IPS-NIHi7 (cell line): Measurements from ENCODE around the gene PDE9A.

ENCODE experiments used
- DNase-seq: peaks from one replicate; pipeline ENCODE4 v3.0.0; 2012; ENCODE audit warnings: mixed read lengths; ENCODE audit errors: extremely low spot score

The PDE9A gene

DNA sequence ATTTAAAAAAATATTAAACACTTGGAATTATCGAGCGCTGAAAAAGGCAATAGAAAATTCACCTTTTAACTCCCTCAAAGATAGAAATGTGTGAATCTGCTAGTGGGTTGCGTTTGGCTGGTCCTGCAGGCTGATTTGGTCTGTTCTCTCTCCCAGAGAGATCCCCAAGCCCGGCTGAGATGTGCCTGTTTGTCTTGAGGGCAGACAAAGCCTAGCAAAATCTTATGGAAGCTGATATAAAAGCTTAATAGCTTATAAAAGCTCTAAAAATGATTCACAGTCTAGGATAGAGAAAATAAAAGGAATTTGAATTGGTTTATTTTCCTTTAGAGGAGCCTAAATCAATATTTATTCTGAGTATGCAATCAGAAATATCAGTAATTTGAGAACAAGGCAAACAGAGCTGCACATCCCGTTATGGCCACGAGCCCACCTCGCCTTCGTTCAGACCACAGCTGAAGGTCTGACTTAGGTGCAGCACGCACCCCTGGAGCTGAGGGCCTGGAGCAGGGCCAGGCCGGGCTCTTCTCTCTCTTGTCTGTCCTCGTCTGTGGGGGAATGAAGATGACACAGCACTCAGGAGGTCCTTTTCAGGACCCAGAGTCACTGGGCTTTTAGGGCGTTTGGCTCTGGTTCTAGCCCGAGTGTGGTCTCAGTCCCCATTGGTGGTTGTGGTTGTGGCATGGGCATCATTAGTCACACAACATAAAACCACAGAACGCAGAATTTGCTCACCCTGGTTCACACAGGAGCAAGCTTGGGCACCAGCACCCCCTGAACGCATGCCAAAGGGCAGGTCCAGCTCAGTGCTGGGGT, 18.6 kb downstream of the PDE9A start:
- DNase-seq = no peak

DNA sequence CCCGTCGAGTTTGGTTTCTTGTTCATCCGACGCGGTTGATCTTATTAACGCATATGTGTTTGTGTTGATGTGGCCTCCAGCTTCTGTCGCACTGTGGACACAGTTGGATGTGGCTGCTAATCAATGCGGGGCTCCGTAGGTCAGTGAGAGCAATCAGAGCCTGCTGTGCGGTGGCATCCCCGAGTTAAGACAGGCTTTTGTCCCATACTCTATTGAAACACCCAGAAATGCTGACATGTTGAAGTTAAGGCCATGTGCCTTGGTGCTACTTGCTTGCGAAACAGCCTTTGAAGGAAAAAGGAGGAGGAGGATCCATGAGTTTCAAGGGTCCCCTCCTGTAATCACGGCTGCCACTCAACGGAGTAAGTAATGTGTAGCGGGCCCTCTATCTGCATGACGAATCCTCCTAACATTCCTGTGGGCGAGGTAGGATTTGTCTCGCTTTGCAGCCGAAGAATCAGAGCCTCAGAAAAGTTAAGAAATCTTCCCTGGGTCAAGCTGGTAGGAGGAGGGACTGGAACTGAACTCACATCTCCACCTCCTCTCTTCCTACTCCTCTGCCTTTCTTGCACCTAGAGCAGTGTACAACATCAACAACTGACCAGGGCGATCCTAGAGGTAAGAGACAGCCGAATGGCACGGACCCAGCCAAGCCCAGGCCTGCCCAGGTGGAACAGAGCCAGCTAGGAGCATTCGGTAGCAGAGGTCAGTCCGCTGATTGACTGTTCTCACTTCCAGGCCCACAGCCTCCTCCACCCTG, 19.5 kb downstream of the PDE9A start:
- DNase-seq = no peak

DNA sequence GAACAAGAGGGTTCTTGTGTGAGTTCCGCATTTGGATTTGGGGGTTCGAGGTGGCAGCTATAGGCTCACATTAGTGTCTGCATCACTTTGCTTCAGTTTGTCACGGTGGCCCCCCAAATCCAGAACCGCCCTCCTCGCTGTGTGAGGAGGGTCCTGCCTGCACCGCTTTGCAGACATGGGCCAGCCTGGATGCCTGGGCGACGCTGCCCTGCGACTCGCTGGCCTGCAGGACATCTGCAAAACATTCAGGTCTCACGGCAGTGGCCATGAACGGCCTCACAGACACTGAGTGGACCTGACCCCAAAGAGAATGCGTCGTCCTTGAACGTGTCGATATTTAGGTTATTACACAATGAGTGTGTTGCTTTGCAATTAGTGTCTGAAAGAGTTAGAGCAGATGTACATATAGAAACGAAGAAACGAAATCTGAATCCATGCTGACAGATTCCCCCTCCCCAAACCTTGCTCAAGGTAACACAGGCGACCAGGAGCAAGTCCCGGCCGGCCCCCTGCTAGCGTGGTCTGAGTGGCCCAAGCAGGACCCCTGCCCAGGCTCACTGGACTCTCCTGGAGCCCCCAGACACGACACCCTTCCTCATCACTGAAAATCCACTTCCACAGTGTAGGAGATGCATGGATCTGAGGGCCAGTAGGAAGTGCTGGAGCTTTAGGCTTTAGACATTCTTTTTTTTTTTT, 20.4 kb downstream of the PDE9A start:
- no peak for DNase-seq

DNA sequence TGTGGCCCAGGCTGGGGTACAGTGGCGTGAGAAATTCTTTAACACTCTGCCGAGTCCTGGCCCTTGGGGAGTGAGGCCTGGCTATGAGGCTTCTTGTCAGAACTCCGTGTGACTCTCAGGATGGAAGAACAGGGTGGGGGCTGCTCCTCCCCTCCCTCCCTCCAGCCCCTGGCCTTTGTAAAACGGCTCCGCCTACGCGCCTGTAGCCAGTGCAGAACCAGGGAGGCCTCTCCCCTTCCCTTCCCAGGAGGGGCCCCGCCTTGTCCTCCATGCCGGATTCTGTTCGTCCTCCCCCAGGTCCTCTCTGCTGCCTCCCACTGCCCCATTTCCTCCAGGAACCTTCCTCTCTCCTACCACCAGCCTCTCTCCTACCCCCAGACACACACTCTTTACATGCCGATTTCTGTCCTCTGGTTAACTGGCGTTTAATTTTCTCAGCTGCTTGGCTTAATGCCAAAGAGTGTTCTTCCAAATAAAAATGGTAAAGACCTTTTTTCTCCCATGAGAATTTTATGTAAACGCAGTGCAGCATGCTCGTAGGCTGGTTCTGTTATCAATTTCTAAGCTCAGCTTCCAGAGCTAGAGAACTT, 21.0 kb downstream of the PDE9A start:
- peak; percentile 91 for DNase-seq

DNA sequence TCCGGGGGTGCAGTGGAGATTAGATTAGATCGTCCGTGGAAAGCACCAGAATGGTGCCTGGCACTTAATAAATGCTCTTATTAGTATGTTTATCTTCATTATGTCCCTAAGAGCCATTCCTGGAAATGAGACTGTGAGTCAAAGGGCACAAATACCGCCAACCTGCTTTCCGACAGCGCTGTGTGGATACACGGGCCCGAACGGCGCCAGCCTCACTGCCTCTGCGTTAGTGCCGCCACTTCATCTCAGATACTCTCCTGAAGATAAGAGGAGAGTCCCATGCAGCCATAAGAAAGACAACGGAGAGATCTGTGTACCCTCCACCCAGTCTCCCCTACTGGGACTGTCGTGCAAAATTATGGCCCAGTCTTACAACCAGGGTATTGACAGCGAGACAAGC, 22.0 kb downstream of the PDE9A start:
- DNase-seq = no peak

DNA sequence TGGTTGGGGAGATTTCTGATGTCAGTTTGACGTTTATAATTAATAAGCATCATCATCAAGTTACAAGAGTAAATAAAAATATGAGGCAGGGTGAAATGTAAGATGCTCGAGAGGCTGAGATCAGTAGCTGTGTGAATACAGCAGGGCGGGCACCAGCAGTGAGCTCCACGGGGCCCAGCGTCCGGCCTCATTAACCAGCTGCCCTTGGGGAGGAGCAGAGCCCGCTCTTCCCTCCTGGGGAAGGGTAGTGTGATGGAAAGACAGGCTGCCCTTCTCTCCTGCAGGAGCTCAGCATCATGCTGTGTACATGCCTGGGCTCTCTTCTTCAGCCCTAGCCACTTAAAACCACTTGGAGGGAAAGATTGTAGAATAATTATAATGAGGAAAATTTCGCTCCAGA, 23.4 kb downstream of the PDE9A start:
- no peak for DNase-seq

DNA sequence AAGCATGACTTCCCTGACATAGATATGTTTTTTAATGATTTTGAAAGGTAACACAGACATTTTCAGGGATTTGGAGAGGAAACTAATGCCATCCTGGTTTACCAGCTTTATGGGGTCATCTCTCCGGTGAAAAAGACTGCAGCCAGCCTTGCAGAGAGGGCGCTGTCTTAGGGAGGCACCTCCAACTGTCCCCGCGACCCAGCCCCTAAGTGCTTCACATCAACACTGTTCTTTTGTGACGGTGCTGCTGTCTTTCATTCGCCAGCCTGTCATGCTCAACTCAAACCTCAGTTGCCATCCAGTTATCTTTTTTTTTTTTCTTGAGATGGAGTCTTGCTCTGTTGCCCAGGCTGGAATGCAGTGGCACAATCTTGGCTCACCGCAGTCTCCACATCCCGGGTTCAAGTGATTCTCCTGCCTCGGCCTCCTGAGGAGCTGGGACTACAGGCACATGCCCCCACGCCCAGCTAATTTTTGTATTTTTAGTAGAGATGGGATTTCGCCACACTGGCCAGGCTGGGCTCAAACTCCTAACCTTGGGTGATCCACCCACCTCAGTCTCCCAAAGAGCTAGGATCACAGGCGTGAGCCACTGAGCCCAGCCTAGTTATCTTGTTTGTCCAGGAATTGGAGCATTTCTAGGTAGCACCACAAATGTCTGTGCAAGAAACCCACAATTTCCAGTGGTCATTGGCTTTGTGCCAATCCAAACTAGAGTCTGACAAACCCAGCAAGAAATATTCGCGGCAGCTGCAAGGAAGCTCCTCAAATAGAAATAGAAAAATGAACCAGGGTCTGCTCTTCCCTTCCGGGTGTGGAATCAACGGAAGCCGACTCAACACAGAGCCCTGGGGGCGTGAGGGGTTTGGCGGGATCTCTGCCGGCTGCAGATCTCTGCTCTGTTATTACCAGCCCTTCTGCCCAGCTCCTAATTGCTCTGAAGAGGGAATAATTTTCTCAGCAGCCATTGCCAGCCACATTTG, 24.2 kb downstream of the PDE9A start:
- DNase-seq = no peak

DNA sequence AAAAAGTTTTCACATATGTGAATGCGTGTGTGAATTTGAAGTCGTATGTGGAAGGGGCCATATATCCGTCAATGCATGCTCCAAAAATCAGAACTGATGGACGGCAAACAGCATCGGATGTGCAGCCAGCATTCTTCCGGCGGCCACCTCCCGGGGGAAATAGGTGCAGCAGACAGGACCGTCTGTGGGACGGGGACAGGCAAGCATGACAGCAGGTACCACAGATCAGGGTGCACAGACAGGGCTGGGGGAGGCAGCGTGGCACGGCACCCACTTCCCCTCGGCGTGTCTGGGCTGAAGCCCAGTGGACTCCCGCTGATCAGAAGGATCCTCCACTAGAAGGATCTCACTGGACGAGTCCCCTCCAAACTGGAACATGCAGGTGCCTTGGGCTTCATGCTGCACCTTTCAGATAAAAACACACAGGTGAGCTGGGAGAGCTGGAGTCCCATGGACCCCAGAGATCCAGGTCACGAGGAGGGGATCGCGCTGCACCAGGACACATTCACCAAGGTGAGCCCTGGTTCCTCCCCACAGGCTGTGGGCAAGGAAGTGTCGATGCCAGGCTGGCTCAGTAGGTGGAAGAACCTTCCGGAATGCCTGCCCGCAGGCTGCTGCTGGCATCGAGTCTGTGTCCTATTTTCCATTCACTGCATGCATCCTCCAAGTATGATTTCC, 25.3 kb downstream of the PDE9A start:
- DNase-seq = no peak

DNA sequence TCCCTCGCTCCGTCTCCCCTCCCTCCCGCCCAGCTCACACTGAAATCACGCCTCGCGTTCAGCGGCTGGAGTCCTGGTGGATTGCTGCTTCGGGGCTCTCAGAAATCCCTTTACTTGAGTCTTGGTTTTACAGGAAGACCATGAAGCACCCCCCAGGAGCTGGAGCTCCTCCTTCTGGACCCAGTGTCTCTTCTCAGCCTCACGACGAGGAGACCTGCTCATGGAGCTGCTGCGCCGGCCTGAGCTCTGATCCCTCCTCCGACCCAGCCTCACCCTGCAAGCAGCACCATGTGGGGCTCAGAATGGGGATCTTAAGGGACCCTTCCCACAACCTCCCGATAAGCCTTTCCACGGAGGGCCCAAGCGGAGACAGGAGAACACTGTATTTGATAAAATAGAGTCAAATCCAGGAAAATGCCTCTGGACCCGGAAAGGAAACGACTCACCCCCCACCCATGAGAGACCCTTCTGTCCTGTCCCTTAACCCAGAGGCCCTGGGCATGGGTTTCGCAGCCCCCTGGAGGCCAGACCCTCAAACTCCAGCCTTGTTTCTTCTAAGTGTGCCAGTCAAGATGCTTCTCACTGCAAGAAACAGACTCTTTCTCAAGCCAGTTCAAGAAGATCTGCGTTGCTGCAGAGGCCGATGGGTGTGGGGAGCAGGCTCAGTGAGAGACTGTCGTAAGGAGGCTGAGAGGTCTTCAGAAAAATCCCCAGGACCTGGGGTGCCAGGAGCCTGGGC, 26.1 kb downstream of the PDE9A start:
- DNase-seq = peak; percentile 59

DNA sequence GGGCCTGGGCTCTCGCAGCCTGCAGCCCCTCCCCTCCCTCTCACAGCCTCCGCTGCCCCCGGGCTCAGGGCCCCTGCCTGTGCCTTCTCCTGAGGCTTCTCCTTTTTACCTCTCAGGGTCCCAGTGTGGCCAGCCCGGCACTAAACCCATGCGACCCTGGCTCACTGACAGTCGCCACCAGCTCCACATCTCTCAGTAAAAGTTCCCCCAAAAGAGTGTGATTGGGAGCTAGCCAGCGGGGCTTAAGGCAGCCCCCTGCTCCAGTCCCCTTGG, 26.6 kb downstream of the PDE9A start:
- no peak for DNase-seq

DNA sequence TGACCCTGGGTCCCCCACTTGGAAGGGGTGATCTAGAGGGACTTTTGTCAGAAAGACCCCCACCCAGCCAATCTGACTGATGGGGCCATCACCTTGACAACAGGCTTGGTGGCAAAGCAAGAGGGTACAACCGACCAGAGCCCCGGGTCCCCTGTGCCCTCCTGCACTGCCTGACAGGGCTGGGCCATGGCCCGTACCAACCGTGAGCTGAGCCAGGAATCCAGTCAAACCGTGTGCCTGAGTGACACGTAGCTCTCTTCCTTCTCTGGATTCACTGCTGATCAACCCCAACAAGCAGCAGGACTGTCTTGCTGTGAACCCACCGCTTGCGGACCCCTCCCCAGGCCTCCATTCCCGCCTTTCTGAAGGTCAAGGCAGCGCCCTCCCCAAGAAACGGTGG, 27.0 kb downstream of the PDE9A start:
- no peak for DNase-seq

DNA sequence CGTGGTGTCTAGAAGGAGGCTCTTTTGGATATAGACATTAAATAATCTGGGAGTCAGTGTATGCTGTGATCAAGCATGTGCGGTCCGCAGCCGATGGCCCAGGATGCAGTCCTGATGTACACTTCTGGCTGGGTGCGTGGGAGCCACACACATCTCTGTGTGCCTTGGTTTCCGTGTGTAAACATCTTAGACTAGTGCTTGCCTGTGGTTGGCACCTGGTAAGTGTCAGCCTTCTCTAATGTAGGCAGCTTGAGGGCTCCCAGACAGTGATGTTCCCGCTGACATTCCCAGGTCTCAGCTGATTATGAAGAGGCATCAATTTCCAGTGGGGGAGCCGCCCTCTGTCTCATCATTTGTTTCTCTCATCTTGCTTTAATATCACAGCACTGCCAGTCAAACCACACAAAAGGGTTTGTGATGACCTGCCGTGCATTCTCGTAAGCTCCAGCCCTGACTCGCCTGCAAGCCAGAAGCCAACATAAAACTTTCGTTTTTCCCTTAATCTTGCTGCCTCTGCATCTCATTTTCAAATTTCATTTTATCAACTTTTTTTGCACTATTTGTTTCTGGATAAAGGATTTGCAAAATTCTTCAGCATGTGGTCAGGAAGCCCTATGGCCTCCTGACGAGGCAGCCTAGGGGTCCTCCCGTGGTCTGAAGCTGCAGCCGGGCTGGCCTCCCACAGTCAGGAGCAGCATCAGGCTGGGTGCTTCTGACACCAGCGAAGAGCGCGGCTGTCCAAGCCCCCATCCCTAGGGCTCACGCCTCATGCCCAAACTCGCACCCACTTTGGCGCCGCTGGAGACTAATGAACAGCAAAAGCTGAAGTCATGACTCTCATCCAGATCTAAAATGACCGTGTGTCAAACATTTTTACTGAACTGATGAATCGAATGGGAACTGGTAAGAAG, 28.1 kb downstream of the PDE9A start:
- DNase-seq = no peak

DNA sequence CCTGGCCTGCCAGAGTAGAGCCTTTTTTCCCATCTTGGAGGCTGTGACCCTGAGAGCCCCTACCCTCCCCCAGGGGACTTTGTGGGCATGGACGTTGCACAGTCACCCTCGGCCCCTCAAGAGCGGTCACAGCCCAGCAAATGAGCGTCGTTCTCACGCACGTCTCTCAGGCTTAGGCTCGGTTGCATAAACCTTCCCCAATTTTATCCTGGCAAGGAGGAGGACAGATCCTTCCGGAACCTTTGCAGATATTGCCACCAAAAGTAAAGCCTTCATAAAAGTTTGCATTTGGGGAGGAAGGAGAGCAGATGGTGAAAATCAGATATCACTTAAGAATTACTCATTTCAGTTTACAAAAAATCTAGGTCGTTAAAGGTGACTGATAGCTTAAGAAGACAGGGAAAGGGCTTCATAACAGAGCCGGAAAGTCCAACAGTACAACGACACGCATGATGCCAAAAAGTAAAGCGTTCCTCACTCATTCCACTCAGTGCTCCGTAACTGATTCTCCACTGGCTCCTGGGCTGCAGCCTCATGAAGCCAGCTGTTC, 29.3 kb downstream of the PDE9A start:
- no peak for DNase-seq

DNA sequence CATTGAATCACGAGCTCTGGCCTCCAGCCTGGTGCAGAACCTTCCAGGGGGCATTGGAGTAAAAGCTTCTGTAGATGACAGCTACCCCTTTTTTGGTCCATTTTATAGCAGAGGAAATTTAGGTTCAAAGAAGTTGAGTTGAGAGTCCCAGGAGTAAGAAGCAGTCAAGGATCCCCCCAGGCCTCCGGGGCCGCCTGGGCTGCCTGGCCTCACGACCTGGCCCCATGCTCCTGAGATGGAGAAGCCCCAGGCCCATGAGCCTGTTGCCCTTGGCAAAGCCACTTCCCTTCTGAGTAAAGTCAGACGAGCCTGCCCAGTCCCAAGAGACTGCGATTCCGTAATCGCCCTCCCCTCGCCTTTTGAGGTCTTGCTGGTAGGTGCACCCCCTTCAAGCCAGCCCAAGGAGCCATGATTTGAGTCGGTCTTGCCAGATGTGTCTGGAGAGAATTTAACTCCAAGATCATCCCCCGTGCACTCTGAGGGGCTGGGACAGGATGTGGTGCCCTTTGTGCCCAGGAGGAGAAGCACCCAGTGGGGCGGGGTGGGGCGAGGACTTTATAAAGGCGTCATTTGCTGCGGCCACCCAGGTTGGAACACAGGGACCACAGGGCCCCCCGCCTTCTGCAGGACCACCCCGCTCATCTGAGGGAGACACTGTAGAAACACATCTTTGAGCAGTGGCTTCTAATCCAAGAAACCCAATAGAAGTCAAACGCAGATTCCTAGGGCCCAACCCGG, 30.1 kb downstream of the PDE9A start:
- DNase-seq = no peak

DNA sequence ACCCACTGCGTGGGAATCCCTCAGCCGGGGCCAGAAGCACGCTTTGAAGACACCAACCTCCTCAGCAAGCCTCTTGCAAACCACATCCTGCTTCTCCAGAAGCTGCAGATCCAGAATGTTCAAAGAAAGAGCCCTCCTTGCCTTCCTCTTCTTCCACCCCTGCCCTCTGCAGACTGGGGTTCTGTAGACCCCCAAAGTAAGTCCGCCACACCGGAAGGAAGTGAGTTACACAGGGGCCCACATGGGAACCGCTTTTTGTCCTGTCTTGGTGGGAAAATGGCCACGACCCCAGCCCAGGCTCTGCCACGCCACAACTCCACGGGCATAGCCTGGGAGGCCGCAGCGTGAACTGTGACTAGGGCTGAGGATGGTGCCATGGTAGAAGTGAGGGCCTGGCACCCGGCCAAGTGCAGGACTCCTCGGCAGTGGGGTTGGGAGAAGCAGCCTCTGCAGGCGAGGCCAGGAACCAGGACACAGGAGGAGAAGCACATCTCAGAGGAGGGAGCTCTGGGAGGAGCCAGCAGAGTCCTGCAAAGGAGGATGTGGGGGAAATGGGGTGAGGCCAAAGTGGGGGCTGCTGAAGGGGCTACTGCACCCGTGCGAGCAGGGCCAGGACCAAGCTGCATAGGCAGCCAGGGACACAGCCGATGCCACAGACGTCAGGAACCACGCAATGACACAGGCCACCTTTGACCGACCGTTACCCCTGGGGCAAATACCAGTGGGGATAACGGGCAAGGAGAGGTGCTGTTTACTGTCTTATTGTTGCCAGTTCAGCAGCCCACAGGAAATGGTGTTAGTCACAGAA, 30.9 kb downstream of the PDE9A start:
- no peak for DNase-seq

DNA sequence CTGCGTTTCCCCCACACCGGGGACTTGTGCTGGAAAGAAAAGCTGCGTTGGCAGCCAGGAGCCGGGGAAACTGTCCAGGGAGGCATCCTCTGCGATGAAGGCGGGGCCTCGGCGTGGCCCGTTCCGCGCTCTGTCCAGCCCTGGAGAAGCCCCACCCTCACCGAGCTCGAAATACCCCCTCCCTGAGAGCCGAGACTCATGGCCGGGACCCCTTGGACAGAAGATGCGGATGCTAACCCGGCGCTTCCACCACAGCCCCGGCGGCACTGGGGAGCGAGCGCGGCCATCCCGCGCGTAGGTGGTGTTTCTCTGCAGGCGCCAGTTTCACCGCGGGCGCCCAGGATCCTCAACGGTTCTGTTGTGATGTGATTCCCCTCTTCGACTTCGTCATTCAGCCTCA, 31.6 kb downstream of the PDE9A start:
- DNase-seq = no peak

DNA sequence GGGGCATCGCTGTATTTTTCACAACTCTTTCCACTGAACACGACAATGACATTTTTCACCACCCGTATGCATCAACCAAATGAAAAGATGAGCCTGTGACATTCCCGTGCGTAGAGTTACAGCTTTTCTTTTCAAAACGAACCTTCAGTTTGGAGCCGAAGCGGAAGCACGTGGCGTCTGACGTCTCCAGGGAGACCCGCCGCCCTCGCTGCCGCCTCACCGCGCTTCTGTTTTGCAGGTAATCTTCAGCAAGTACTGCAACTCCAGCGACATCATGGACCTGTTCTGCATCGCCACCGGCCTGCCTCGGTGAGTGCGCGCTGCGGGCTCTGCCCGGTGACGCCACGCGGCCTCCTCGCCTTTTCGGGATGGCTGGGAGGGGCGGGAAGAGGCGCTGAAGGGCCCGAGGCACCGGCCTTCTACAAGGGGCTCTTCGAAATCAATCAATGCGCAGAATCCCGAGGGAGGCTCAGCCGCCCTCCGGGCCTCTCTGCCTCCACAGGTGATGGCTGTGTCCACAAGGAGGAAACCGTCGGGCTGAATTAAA, 32.6 kb downstream of the PDE9A start:
- no peak for DNase-seq
